Skin of body (tissue), 2 donors: Measurements from ENCODE around the gene IRF4. TPM values are rescaled to one million over a fixed set of nuclear protein-coding genes. Genes with fewer than 3 reads are reported as not detected.

ENCODE experiments used
- DNase-seq: peaks from one replicate; lab custom pipeline; 2025; lab: John Stamatoyannopoulos, UW
- total RNA-seq: library from RNA; depleted of rRNA; stranded (reverse); fragments of >200 nt; gene quantifications from one replicate; pipeline ENCODE4 v1.2.3, GENCODE V29; 2014

The IRF4 gene
- total RNA-seq, 1 donor from 2014 or later = 6.2 TPM

- DNase-seq = no peak
Observed at GRCh38 chr6:353642-354614, 37.6 kb upstream of the IRF4 start.

GRCh38 chr6:354631-355280, 36.8 kb upstream of the IRF4 start:
- DNase-seq = no peak

GRCh38 chr6:355373-356208, 36.0 kb upstream of the IRF4 start:
- no peak for DNase-seq

GRCh38 chr6:356828-357251, 34.7 kb upstream of the IRF4 start:
- DNase-seq = no peak

GRCh38 chr6:357261-357790, 34.2 kb upstream of the IRF4 start:
- no peak for DNase-seq

- no peak for DNase-seq
Observed at GRCh38 chr6:357791-358341, 33.7 kb upstream of the IRF4 start.

GRCh38 chr6:358432-358831, 33.1 kb upstream of the IRF4 start:
- no peak for DNase-seq

- no peak for DNase-seq
Observed at GRCh38 chr6:358847-359246, 32.7 kb upstream of the IRF4 start.

- DNase-seq = no peak
Observed at GRCh38 chr6:359261-360035, 32.1 kb upstream of the IRF4 start.

GRCh38 chr6:360349-360748, 31.2 kb upstream of the IRF4 start:
- no peak for DNase-seq

GRCh38 chr6:360764-361373, 30.7 kb upstream of the IRF4 start:
- DNase-seq = no peak

- no peak for DNase-seq
Observed at GRCh38 chr6:361411-362132, 30.0 kb upstream of the IRF4 start.

- no peak for DNase-seq
Observed at GRCh38 chr6:362231-362923, 29.2 kb upstream of the IRF4 start.

- no peak for DNase-seq
Observed at GRCh38 chr6:362924-363249, 28.7 kb upstream of the IRF4 start.

GRCh38 chr6:363291-363690, 28.3 kb upstream of the IRF4 start:
- no peak for DNase-seq

GRCh38 chr6:363909-364308, 27.6 kb upstream of the IRF4 start:
- DNase-seq = no peak

- DNase-seq = no peak
Observed at GRCh38 chr6:364609-365540, 26.7 kb upstream of the IRF4 start.

GRCh38 chr6:365835-366234, 25.7 kb upstream of the IRF4 start:
- DNase-seq = no peak
